ENCODE measurements around the gene SUGCT.
A peak's percentile ranks its signal among the peaks of the same experiment; 100 is the strongest.

SUGCT gene

GRCh38 chr7:40221836-40222235, 87.0 kb downstream of the SUGCT start:
- peak; percentile 59 for DNase-seq (ENCODE audit: extremely low read depth, low read depth)
- no peak overlapping the region for H3K4me3 ChIP-seq (replicated peaks; ENCODE audit: low read depth, low read length)
- TF ChIP-seq, protein P1, sequence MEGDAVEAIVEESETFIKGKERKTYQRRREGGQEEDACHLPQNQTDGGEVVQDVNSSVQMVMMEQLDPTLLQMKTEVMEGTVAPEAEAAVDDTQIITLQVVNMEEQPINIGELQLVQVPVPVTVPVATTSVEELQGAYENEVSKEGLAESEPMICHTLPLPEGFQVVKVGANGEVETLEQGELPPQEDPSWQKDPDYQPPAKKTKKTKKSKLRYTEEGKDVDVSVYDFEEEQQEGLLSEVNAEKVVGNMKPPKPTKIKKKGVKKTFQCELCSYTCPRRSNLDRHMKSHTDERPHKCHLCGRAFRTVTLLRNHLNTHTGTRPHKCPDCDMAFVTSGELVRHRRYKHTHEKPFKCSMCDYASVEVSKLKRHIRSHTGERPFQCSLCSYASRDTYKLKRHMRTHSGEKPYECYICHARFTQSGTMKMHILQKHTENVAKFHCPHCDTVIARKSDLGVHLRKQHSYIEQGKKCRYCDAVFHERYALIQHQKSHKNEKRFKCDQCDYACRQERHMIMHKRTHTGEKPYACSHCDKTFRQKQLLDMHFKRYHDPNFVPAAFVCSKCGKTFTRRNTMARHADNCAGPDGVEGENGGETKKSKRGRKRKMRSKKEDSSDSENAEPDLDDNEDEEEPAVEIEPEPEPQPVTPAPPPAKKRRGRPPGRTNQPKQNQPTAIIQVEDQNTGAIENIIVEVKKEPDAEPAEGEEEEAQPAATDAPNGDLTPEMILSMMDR (IDR thresholded peaks at IDR 0.05; ENCODE audit: low read depth, low read length, missing control alignments): no peak

DNA sequence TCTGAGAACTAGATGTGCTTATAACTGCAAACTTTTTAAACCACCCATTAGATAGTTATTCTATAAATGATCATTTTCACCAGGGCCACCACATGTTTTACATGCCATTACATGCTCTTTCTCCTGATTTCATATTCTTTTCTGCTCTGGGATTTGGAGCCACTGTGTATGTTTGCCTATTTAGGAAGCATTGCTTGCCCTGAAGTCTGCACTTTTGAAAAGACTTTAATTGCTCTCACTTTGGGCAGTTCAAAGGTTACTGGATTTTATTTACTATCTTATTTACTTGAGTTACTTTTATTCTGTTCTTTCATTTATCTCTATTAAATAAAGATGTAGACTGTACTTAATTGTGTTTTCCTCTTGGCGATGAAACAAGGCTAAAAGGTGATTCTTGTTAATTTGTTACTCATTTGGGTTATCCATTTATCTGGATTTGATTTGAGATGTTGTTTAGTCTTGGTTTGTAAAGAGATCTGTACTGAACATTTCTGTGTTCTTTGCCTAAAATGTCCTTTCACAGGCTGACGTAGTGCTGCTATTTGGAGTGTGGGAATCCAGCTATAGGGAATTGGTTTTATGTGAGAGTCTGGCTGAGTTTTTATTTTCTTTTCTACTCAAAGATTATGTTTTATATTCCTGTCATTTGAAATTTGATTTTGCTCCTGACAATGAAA, 88.8 kb downstream of the SUGCT start:
- DNase-seq (ENCODE audit: extremely low read depth, low read depth): no peak
- TF ChIP-seq, protein P1 (IDR thresholded peaks at IDR 0.05; ENCODE audit: low read depth, low read length, missing control alignments): no peak
- H3K4me3 ChIP-seq (replicated peaks; ENCODE audit: low read depth, low read length): no peak overlapping the region

GRCh38 chr7:40230101-40230500, 95.3 kb downstream of the SUGCT start:
- no peak for DNase-seq (ENCODE audit: extremely low read depth, low read depth)
- no peak overlapping the region for H3K4me3 ChIP-seq (replicated peaks; ENCODE audit: low read depth, low read length)
- TF ChIP-seq, protein P1 (IDR thresholded peaks at IDR 0.05; ENCODE audit: low read depth, low read length, missing control alignments): no peak

GRCh38 chr7:40231796-40232195, 97.0 kb downstream of the SUGCT start:
- H3K4me3 ChIP-seq (replicated peaks; ENCODE audit: low read depth, low read length): no peak overlapping the region
- TF ChIP-seq, protein P1 (IDR thresholded peaks at IDR 0.05; ENCODE audit: low read depth, low read length, missing control alignments): no peak
- no peak for DNase-seq (ENCODE audit: extremely low read depth, low read depth)

DNA sequence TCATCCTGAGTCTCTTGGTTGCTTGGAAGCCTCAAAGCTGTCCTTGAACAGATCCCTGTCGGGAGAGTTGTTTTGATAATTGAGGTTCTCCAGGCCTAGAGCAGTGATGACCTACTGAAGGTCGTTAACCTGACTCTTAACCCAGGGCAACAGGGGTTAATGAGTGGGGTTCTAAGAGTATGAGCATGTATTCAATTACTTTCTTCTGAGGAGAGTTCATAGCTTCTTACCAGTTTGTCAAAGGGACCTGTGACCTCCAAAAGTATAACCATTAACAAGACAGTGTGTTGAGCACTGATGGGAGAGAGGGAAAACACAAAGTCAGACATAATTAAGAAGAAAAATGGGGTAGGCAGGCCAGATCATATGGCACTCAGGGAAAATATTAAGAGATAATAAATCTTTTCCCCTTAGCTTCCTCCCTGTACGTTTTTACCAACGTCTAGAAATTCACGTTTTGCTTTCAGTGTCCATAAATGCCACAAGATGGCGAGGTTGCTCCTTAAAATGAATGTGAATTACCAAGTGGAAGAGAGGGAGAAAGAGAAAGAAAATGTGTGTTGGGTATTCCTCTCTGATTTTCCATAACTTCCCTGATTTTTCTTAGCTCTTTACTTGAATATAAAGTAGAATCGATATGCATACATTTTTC, 97.6 kb downstream of the SUGCT start:
- peak; percentile 39 for DNase-seq (ENCODE audit: extremely low read depth, low read depth)
- TF ChIP-seq, protein P1 (IDR thresholded peaks at IDR 0.05; ENCODE audit: low read depth, low read length, missing control alignments): peak; percentile 47
- no peak overlapping the region for H3K4me3 ChIP-seq (replicated peaks; ENCODE audit: low read depth, low read length)

GRCh38 chr7:40234046-40234445, 99.2 kb downstream of the SUGCT start:
- no peak for DNase-seq (ENCODE audit: extremely low read depth, low read depth)
- TF ChIP-seq, protein P1 (IDR thresholded peaks at IDR 0.05; ENCODE audit: low read depth, low read length, missing control alignments): no peak
- no peak overlapping the region for H3K4me3 ChIP-seq (replicated peaks; ENCODE audit: low read depth, low read length)
